ENCODE measurements around the gene LRRC74B.

LRRC74B gene

DNA sequence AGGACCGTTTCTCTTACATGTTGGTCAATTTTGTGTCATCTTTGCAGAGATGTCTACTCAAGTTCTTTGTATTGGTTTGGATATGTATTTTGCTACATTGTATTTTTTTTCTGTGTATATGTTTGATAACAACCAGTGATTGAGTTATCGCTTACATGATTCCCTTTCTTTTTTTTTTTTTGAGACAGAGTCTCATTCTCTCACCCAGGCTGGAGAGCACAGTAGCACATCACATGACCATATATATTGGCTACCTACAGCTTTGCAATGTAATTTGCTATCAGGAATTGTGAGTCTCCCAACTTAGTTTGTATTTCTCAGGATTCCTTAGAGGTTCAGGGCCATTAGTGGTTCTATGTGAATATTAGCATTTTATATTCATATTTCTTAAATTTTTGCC, 59.5 kb downstream of the LRRC74B start:
- no peak for DNase-seq

DNA sequence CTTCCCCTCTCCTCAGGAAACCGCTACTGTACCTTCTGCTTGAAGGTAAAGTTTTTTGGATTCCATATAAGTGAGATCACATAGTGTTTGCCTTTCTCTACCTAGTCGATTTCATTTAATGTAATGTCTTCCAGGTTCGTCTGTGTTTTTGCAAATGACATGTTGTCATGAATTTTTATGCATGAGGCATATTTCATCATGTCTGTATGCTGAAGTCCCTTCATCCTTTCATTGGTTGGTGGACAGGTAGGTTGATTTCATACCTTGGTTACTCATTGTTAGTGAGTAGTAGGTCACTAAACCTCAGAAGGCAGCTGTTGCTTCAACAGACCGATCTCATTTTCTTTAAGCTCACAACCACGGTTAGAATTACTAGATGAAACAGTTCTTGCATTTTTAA, 60.3 kb downstream of the LRRC74B start:
- DNase-seq, result no peak

- DNase-seq, result no peak
Measured at GRCh38 chr22:21108379-21109115, 62.8 kb downstream of the LRRC74B start.

Measured in NCI-H1092 treated with DMSO at 0.1 percent for 48 hours (cell line).